Cardiac muscle cell (in vitro differentiated cells and primary cell): Measurements from ENCODE around the gene ZNF587. TPM values are rescaled to one million over a fixed set of nuclear protein-coding genes. Genes with fewer than 3 reads are reported as not detected.
"Not testable (repeated sequence)": the region's sequence is repeated elsewhere in the genome, so short reads cannot be mapped to it uniquely, and the experiment has no call there.

Experiments used
- DNase-seq, 2 donors: peaks; one replicate each; pipeline versions ENCODE4 v3.0.0 to v3.0.0-alpha.2; 2010 to 2017; ENCODE audit warnings: low read depth in 1 of 2, low spot score in 1 of 2
- H3K27ac ChIP-seq: fragments of 200-600 bp; sonication (generic); 2 replicates; pipeline ENCODE4 v1.5.1; 2016
- H3K27me3 ChIP-seq: fragments of 200-600 bp; sonication (generic); 2 replicates; pipeline ENCODE4 v1.6.0; 2016; ENCODE audit warnings: control low read depth
- H3K36me3 ChIP-seq: fragments of 200-600 bp; sonication (generic); 2 replicates; pipeline ENCODE4 v1.5.1; 2016; ENCODE audit warnings: control low read depth
- H3K4me1 ChIP-seq: fragments of 200-600 bp; sonication (generic); 2 replicates; pipeline ENCODE4 v1.8.1; 2017; ENCODE audit warnings: low read depth, mild to moderate bottlenecking, mixed run types
- H3K4me3 ChIP-seq: fragments of 200-600 bp; sonication (generic); 2 replicates; pipeline ENCODE4 v1.5.1; 2016; ENCODE audit warnings: mild to moderate bottlenecking
- H3K9me3 ChIP-seq: fragments of 200-600 bp; sonication (generic); 2 replicates; pipeline ENCODE4 v1.5.1; 2017; ENCODE audit warnings: low read depth, mild to moderate bottlenecking, control low read depth
- polyA plus RNA-seq: library from polyadenylated mRNA; unstranded; fragments of >200 nt; fragmentation: Nextera tagmentation; extraction: Ambion mirVana; gene quantifications from 2 replicates; pipeline ENCODE4 v1.2.1, GENCODE V29; 2016
- total RNA-seq: library from RNA; depleted of rRNA; stranded (reverse); fragments of >200 nt; gene quantifications from 2 replicates; pipeline ENCODE4 v1.2.3, GENCODE V29; 2016
- TF ChIP-seq, protein P1 (sequence below): IDR thresholded peaks from 2 replicates; pipeline ENCODE4 v1.5.1; 2012; ENCODE audit warnings: low read depth, mild to moderate bottlenecking, low read length

Gene ZNF587
- total and polyA plus RNA-seq, 2 experiments from 2014 or later, result 12.6 to 17.2 TPM

DNA sequence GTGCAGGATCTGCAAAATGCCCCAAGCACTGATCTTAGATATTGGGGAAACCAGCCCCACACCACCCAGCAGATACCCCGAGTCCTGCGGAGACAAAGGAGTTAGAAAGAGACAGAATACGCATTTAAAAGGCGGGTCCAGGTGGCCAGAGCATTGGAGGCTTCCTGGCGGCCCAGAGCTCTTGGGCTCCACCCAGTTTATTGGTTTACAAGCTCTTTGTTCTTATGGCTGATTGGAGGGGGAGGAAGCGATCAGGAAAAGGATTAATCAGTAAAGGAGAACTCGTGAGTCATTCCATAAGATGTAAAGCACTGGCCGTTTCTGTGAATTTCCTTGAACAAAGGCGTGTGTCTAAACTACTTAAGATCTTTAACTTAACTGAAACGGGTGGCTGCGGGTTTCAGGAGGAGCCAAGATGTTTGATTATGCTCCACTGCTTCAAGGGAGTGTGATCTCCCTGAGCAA is 926 bp downstream of the ZNF587 start:
- Histone ChIP-seq H3K9me3 (no peaks in the 10 kb centered on the region), H3K4me3 (peak overlapping the region; percentile 41), H3K27me3 (no peaks in the 10 kb centered on the region), H3K27ac (peak overlapping the region; percentile 64), H3K36me3 (no peaks in the 10 kb centered on the region), H3K4me1 (no peaks in the 10 kb centered on the region)
- DNase-seq, result peak in 1 of 2 donors; percentile 42
- TF ChIP-seq, protein P1, sequence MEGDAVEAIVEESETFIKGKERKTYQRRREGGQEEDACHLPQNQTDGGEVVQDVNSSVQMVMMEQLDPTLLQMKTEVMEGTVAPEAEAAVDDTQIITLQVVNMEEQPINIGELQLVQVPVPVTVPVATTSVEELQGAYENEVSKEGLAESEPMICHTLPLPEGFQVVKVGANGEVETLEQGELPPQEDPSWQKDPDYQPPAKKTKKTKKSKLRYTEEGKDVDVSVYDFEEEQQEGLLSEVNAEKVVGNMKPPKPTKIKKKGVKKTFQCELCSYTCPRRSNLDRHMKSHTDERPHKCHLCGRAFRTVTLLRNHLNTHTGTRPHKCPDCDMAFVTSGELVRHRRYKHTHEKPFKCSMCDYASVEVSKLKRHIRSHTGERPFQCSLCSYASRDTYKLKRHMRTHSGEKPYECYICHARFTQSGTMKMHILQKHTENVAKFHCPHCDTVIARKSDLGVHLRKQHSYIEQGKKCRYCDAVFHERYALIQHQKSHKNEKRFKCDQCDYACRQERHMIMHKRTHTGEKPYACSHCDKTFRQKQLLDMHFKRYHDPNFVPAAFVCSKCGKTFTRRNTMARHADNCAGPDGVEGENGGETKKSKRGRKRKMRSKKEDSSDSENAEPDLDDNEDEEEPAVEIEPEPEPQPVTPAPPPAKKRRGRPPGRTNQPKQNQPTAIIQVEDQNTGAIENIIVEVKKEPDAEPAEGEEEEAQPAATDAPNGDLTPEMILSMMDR, result no peak

GRCh38 chr19:57851812-57852603 is 2.3 kb downstream of the ZNF587 start:
- not testable (repeated sequence) for DNase-seq, H3K27ac ChIP-seq, H3K9me3 ChIP-seq, H3K4me3 ChIP-seq, H3K27me3 ChIP-seq, H3K4me1 ChIP-seq, H3K36me3 ChIP-seq

- not testable (repeated sequence) for H3K27ac ChIP-seq, H3K4me1 ChIP-seq, H3K4me3 ChIP-seq, H3K27me3 ChIP-seq, DNase-seq, H3K9me3 ChIP-seq
- peaks cover 12% of the 10 kb centered on the region for H3K36me3 ChIP-seq
Measured at GRCh38 chr19:57854117-57854516, 4.5 kb downstream of the ZNF587 start.

- not testable (repeated sequence) for DNase-seq, H3K4me3 ChIP-seq, H3K4me1 ChIP-seq, H3K27me3 ChIP-seq, H3K9me3 ChIP-seq
- Histone ChIP-seq H3K27ac (peak overlapping the region; percentile 8), H3K36me3 (peaks cover 42% of the 10 kb centered on the region)
Measured at GRCh38 chr19:57862351-57862750, 12.7 kb downstream of the ZNF587 start.

- Histone ChIP-seq H3K4me3 (no peak overlapping the region), H3K27ac (peak overlapping the region; percentile 48), H3K4me1 (no peaks in the 10 kb centered on the region), H3K36me3 (peaks cover 22% of the 10 kb centered on the region), H3K27me3 (no peaks in the 10 kb centered on the region), H3K9me3 (no peaks in the 10 kb centered on the region)
- TF ChIP-seq, protein P1, result no peak
- DNase-seq, result no peak
Measured at GRCh38 chr19:57867868-57868492, 18.3 kb downstream of the ZNF587 start.

DNA sequence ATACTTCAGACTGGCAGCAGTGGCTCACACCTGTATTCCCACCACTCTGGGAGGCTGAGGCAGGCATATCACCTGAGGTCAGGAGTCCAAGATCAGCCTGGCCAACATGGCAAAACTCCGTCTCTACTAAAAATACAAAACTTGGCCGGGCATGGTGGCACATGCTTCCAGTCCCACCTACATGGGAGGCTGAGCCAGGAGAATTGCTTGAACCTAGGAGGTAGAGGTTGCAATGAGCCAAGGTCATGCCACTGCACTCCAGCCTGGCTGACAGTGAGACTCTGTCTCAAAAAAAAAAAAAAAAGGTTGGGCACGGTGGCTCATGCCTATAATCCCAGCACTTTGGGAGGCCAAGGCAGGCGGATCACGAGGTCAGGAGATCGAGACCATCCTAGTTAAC is 20.0 kb downstream of the ZNF587 start:
- H3K27me3 ChIP-seq, H3K4me3 ChIP-seq, H3K4me1 ChIP-seq, H3K9me3 ChIP-seq, DNase-seq, H3K27ac ChIP-seq: not testable (repeated sequence)
- peaks cover 21% of the 10 kb centered on the region for H3K36me3 ChIP-seq

- H3K27ac ChIP-seq, result no peak overlapping the region
- no peak overlapping the region for H3K4me3 ChIP-seq
- H3K4me1 ChIP-seq, result no peaks in the 10 kb centered on the region
- TF ChIP-seq, protein P1, result no peak
- DNase-seq, result no peak
- H3K9me3 ChIP-seq, result no peaks in the 10 kb centered on the region
- peaks cover 19% of the 10 kb centered on the region for H3K36me3 ChIP-seq
- H3K27me3 ChIP-seq, result no peaks in the 10 kb centered on the region
Measured at GRCh38 chr19:57870225-57870624, 20.6 kb downstream of the ZNF587 start.
